Measurements from ENCODE around the gene CRYBA4.

GRCh38 chr22:26636296-26636695, 14.5 kb downstream of the CRYBA4 start:
- TF ChIP-seq CTCF (IDR thresholded peaks at IDR 0.05; ENCODE audit: low read length) = no peak
- no peak for TF ChIP-seq EZH2 (IDR thresholded peaks at IDR 0.05; ENCODE audit: borderline replicate concordance, low read length)
